PC-9 (cell line): ENCODE measurements around the gene DTYMK. TPM values are rescaled to one million over a fixed set of nuclear protein-coding genes. Genes with fewer than 3 reads are reported as not detected.

Experiments
- BruUV-seq: library from RNA; stranded (reverse); fragments of 400-500 nt; replicated peaks from 2 replicates; lab custom pipeline; 2021; lab: Mats Ljungman, UMichigan
- CTCF ChIA-PET: fragments of 300-600 bp; sonication (Branson Sonifier 250); formaldehyde crosslinking; loops from one replicate; lab custom pipeline; 2022; ENCODE audit warnings: antibody characterized with exemption; lab: Charles Lee
- POLR2A ChIA-PET: fragments of 300-600 bp; sonication (Branson Sonifier 250); formaldehyde crosslinking; loops from one replicate; lab custom pipeline; 2022; ENCODE audit warnings: antibody characterized with exemption; ENCODE audit not compliant: unreplicated experiment; lab: Charles Lee
- DNase-seq, 2 experiments: peaks; one replicate each; pipeline versions ENCODE4 v3.0.0 to v3.0.0-alpha.2; 2015 to 2022; ENCODE audit warnings: mixed read lengths in 1 of 2
- H2AFZ ChIP-seq: fragments of 200-600 bp; sonication (generic); 2 replicates; pipeline ENCODE4 v1.8.1; 2017; ENCODE audit warnings: antibody characterized with exemption
- H3F3A ChIP-seq: fragments of 200-600 bp; sonication (generic); 2 replicates; pipeline ENCODE4 v1.8.1; 2017; ENCODE audit warnings: antibody characterized with exemption, mild to moderate bottlenecking, low read depth; ENCODE audit not compliant: insufficient read depth
- H3K27ac ChIP-seq: fragments of 200-600 bp; sonication (generic); 2 replicates; pipeline ENCODE4 v1.6.1; 2016; ENCODE audit warnings: mixed run types
- H3K27me3 ChIP-seq: fragments of 200-600 bp; sonication (generic); 2 replicates; pipeline ENCODE4 v1.6.1; 2016; ENCODE audit warnings: low read depth, mixed run types; ENCODE audit not compliant: insufficient read depth
- H3K36me3 ChIP-seq: fragments of 200-600 bp; sonication (generic); 2 replicates; pipeline ENCODE4 v1.6.1; 2016; ENCODE audit warnings: low read depth, mixed run types
- H3K4me1 ChIP-seq: fragments of 200-600 bp; sonication (generic); replicated peaks from 2 replicates; pipeline ENCODE4 v1.6.1; 2016; ENCODE audit warnings: mixed run types; ENCODE audit not compliant: insufficient read depth
- H3K4me2 ChIP-seq: fragments of 200-600 bp; sonication (generic); 2 replicates; pipeline ENCODE4 v1.6.1; 2017; ENCODE audit warnings: mixed run types
- H3K4me3 ChIP-seq: fragments of 200-600 bp; sonication (generic); 2 replicates; pipeline ENCODE4 v1.6.1; 2016; ENCODE audit warnings: mixed run types
- H3K79me2 ChIP-seq: fragments of 200-600 bp; sonication (generic); 2 replicates; pipeline ENCODE4 v1.6.1; 2017; ENCODE audit warnings: low read depth, mixed run types
- H3K9me2 ChIP-seq: fragments of 200-600 bp; sonication (generic); 2 replicates; pipeline ENCODE4 v1.8.1; 2017; ENCODE audit warnings: mild to moderate bottlenecking; ENCODE audit not compliant: insufficient read depth
- H3K9me3 ChIP-seq: fragments of 200-600 bp; sonication (generic); 2 replicates; pipeline ENCODE4 v1.8.1; 2016; ENCODE audit warnings: low read depth; ENCODE audit not compliant: insufficient read depth
- H4K20me1 ChIP-seq: fragments of 200-600 bp; sonication (generic); 2 replicates; pipeline ENCODE4 v1.8.1; 2017; ENCODE audit not compliant: insufficient read depth
- EZH2 ChIP-seq: fragments of 200-600 bp; sonication (generic); IDR thresholded peaks from 2 replicates; pipeline ENCODE4 v1.8.0; 2017; ENCODE audit warnings: antibody characterized with exemption, low read depth
- intact Hi-C: fragments of 100-400 bp; cut with micrococcal nuclease; formaldehyde crosslinking; loops from one replicate; pipeline ENCODE4 v1.10.0; 2022; ENCODE audit not compliant: unreplicated experiment
- total RNA-seq: library from RNA; stranded (reverse); gene quantifications from 2 replicates; pipeline ENCODE4 v1.2.3, GENCODE V29; 2021
- TF ChIP-seq, protein P1 (sequence below): fragments of 200-600 bp; sonication (generic); conservative IDR thresholded peaks from 2 replicates; pipeline ENCODE4 v1.6.1; 2017; ENCODE audit warnings: mixed run types, antibody characterized with exemption, mild to moderate bottlenecking, moderate library complexity

DTYMK gene
- total RNA-seq, 1 experiment from 2014 or later: 183 TPM

DNA sequence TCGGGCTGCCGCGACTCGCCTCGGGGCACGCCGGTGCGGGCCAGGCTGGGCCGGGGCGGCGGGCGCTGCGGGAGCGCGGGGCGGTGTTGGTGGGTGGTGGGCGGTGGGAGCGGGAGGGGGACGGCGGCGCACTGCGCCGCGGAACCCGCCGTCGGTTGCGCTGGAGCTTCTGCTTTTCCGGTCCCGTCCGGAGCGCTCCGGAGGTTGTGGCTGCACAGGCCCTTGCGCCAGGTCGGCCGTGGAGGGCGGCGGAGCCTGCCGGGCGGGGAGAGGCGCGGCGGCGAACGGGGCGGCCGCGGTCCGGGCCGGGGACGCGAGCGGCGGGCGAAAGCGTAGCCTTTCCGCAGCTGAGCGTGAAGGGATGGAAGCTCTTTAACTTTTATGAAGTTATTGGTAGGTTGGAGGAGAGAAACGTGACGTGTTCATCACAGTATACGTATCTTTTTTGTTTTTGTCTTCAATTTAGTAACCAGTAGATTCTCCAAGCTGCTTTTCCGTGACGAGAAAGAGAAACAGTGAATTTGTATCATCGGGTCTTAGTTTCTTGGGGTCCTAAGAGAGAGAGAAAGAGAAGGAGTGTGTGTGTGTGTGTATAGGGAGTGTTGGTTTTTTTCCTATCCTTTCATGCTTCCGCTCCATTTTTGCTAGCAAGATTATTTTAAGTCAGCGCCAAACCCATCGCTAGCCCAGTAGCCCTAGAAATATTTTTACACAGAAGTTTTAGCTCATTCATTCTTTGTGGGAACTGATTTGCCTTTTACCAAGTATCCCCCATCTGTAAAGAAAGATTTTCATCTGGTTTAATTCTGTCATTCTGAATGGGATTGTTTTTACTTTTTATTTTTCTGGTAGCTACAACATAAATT, 48.6 kb downstream of the DTYMK start:
- Histone ChIP-seq H4K20me1 (peaks cover 53% of the 10 kb centered on the region), H2AFZ (peak overlapping the region; percentile 92), H3K9me2 (no peaks in the 10 kb centered on the region), H3K79me2 (peaks cover 88% of the 10 kb centered on the region), H3K4me1 (peaks cover 25% of the 10 kb centered on the region), H3K4me2 (peak overlapping the region; percentile 79), H3K27me3 (no peaks in the 10 kb centered on the region), H3K4me3 (peak overlapping the region; percentile 92), H3K36me3 (no peaks in the 10 kb centered on the region; the same call in 1 of the 2 replicates), H3F3A (no peaks in the 10 kb centered on the region), H3K27ac (no peak overlapping the region; the same call in 1 of the 2 replicates), H3K9me3 (no peaks in the 10 kb centered on the region)
- TF ChIP-seq, protein P1, sequence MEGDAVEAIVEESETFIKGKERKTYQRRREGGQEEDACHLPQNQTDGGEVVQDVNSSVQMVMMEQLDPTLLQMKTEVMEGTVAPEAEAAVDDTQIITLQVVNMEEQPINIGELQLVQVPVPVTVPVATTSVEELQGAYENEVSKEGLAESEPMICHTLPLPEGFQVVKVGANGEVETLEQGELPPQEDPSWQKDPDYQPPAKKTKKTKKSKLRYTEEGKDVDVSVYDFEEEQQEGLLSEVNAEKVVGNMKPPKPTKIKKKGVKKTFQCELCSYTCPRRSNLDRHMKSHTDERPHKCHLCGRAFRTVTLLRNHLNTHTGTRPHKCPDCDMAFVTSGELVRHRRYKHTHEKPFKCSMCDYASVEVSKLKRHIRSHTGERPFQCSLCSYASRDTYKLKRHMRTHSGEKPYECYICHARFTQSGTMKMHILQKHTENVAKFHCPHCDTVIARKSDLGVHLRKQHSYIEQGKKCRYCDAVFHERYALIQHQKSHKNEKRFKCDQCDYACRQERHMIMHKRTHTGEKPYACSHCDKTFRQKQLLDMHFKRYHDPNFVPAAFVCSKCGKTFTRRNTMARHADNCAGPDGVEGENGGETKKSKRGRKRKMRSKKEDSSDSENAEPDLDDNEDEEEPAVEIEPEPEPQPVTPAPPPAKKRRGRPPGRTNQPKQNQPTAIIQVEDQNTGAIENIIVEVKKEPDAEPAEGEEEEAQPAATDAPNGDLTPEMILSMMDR: no peak
- TF ChIP-seq EZH2: no peak
- BruUV-seq: TSS peak; percentile 44
- CTCF ChIA-PET: interaction anchor here (0.6 to 0.8 kb wide), 4 partner anchors 41 to 560 kb away, joined by 3 to 7 read pairs (median 4); no protein-coding TSS in a partner anchor
- peak in 1 of 2 experiments; percentile 52 for DNase-seq
- intact Hi-C loops: loop anchor here (1.0 to 10.0 kb wide), 2 partner anchors 130 to 363 kb away; partner anchors contain the start of gene STK25
- POLR2A ChIA-PET: interaction anchor here (0.5 to 0.6 kb wide), 3 partner anchors 50 to 1073 kb away, joined by 3 to 4 read pairs (median 3); no protein-coding TSS in a partner anchor

DNA sequence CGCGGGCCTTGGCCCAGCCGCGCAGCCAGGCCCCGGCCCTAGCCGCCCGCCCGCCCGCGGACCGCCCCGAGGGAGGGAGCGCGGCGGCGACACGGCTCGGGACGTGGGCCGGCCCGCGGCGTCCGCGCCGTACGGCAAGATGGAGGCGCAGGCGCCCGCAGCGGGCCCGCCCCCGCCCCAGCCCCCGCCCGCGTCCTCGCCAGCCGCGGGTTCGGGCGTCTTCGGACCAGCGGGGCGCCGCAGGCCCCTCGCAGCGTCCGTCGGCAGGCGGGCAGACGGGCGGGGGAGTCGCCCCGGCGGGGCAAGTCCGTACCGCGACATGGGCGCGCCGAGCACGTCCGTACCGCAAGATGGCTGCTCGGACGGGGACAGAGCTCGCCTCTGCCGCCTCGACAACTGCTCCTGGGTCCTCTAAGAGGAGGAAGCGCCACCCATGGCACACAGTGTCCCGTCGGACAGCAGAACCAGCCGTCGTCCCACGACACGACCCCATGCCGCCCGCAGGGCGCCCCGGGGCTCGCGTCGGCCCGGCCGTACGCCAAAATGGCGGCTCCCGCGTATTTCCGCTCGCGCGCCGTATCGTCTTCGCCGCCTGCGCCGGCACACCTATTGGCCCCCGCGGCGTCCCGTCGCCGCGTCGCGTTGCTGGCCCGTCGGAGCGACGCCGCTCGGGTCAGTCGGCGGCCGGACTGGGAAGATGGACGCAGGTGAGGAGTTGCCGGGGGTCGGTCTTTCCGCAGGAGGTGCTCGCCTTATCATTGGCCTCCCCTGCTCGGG, 49.4 kb downstream of the DTYMK start, which contains the start of the genes ATG4B and THAP4:
Gene ATG4B, plus strand, starts transcription at position 676 of the 777 bp plus-strand sequence. Its CDS starts 22 bp downstream, at position 698.
Gene THAP4, minus strand, starts transcription at position 141 of the 777 bp plus-strand sequence. CDS start 141 bp downstream, outside the sequence.
- Histone ChIP-seq H2AFZ (peak within 1 kb of the TSS; percentile 92), H3K9me2 (no peaks in the 10 kb centered on the region), H3K79me2 (peaks cover 87% of the 10 kb centered on the region), H3K4me3 (peak within 1 kb of the TSS; percentile 92), H3F3A (no peaks in the 10 kb centered on the region), H3K4me1 (peaks cover 25% of the 10 kb centered on the region), H3K27me3 (no peaks in the 10 kb centered on the region), H3K27ac (peak within 1 kb of the TSS; percentile 86), H4K20me1 (peaks cover 49% of the 10 kb centered on the region), H3K36me3 (peaks cover 5% of the 10 kb centered on the region), H3K4me2 (peak within 1 kb of the TSS; percentile 84), H3K9me3 (no peaks in the 10 kb centered on the region)
- BruUV-seq: no TSS peak
- DNase-seq: peak; percentile 69 to 91
- ChIA-PET POLR2A (interaction anchor here (0.5 to 0.6 kb wide), 4 partner anchors 380 to 1072 kb away, joined by 3 to 6 read pairs (median 4); no protein-coding TSS in a partner anchor), CTCF (interaction anchor here (0.6 kb wide), 1 partner anchor 559 kb away, joined by 3 read pairs; no protein-coding TSS in a partner anchor)
- TF ChIP-seq, protein P1: no peak
- no peak for TF ChIP-seq EZH2
- intact Hi-C loops: loop anchor here (1.0 to 10.0 kb wide), 2 partner anchors 129 to 362 kb away; partner anchors contain the start of gene STK25
